Endothelial cell of umbilical vein (primary cell): Measurements from ENCODE around the gene C3orf85. TPM values are rescaled to one million over a fixed set of nuclear protein-coding genes. Genes with fewer than 3 reads are reported as not detected.

Experiments used
- BruUV-seq: library from RNA; stranded (reverse); fragments of 400-500 nt; replicated peaks from 2 replicates; lab custom pipeline; 2021; lab: Mats Ljungman, UMichigan
- CTCF ChIA-PET: fragments of 300-600, 350-600 bp; sonication (Branson Sonifier 250); formaldehyde crosslinking; loops from one replicate; lab custom pipeline; 2021; ENCODE audit warnings: antibody characterized with exemption, inconsistent platforms; lab: Charles Lee
- POLR2A ChIA-PET: fragments of 300-600, 350-600 bp; sonication (Branson Sonifier 250); formaldehyde crosslinking; loops from one replicate; lab custom pipeline; 2021; ENCODE audit warnings: antibody characterized with exemption, inconsistent platforms; lab: Charles Lee
- DNase-seq: peaks from one replicate; pipeline ENCODE4 v3.0.0-alpha.2; 2011; ENCODE audit warnings: low read depth, low spot score
- FAIRE-seq: peaks from 2 replicates; lab custom pipeline; 2011; peaks lifted over from hg19 to GRCh38; lab: Jason Lieb, UNC
- H2AFZ ChIP-seq: 2 replicates; pipeline ENCODE4 v1.6.0; 2012; ENCODE audit warnings: low read depth, low read length, control low read depth, inconsistent platforms
- H3K27ac ChIP-seq: 2 replicates; pipeline ENCODE4 v1.5.1; 2011; ENCODE audit warnings: low read depth, mild to moderate bottlenecking, control low read depth, low read length, moderate library complexity; ENCODE audit not compliant: insufficient read depth
- H3K27me3 ChIP-seq, 2 experiments: 2 replicates each; pipeline versions ENCODE4 v1.6.0 to v1.6.1; 2011; ENCODE audit warnings: low read length in 2 of 2, mixed read lengths in 1 of 2; ENCODE audit not compliant: control insufficient read depth in 2 of 2, insufficient read depth in 2 of 2
- H3K36me3 ChIP-seq, 2 experiments: 2 replicates in 1 of 2; 3 replicates in 1 of 2; pipeline ENCODE4 v1.5.1; 2011; ENCODE audit warnings: low read length in 2 of 2, mild to moderate bottlenecking in 1 of 2, moderate library complexity in 1 of 2; ENCODE audit not compliant: control insufficient read depth in 2 of 2, insufficient read depth in 2 of 2; ENCODE audit errors: extremely low read depth in 1 of 2
- H3K4me1 ChIP-seq: 3 replicates; pipeline ENCODE4 v1.5.1; 2011; ENCODE audit warnings: mild to moderate bottlenecking, low read length; ENCODE audit not compliant: control insufficient read depth, insufficient read depth; ENCODE audit errors: extremely low read depth
- H3K4me2 ChIP-seq: 2 replicates; pipeline ENCODE4 v1.6.1; 2011; ENCODE audit warnings: low read length, control low read depth, mixed read lengths; ENCODE audit not compliant: insufficient read depth
- H3K4me3 ChIP-seq, 3 experiments: fragments of 200-600 bp in 1 of 3; sonication (generic), shearing (Covaris generic) in 1 of 3; replicated peaks in 1 of 3; 2 replicates each; pipeline ENCODE4 v1.5.1; 2011 to 2016; ENCODE audit warnings: control low read depth in 3 of 3, low read length in 3 of 3, mild to moderate bottlenecking in 2 of 3, inconsistent platforms in 1 of 3, low read depth in 1 of 3, moderate library complexity in 1 of 3; ENCODE audit not compliant: insufficient read depth in 1 of 3
- H3K79me2 ChIP-seq: 2 replicates; pipeline ENCODE4 v1.6.0; 2012; ENCODE audit warnings: low read length, inconsistent platforms; ENCODE audit not compliant: control insufficient read depth, insufficient read depth
- H3K9ac ChIP-seq: replicated peaks from 2 replicates; pipeline ENCODE3; 2011; ENCODE audit warnings: low read length, control low read depth; ENCODE audit not compliant: insufficient read depth; ENCODE audit errors: extremely low read depth
- H3K9me1 ChIP-seq: replicated peaks from 3 replicates; pipeline ENCODE4 v1.6.0; 2011; ENCODE audit warnings: mild to moderate bottlenecking, low read length; ENCODE audit not compliant: control insufficient read depth, insufficient read depth; ENCODE audit errors: extremely low read depth
- H3K9me3 ChIP-seq: replicated peaks from 2 replicates; pipeline ENCODE4 v1.5.1; 2012; ENCODE audit warnings: low read length, inconsistent platforms; ENCODE audit not compliant: control insufficient read depth, insufficient read depth
- H4K20me1 ChIP-seq: replicated peaks from 2 replicates; pipeline ENCODE3; 2011; ENCODE audit warnings: mild to moderate bottlenecking, low read length; ENCODE audit not compliant: control insufficient read depth, insufficient read depth; ENCODE audit errors: extremely low read depth
- CTCF ChIP-seq, 2 donors: IDR thresholded peaks; 1 replicate in 1 of 2; 2 replicates in 1 of 2; pipeline ENCODE4 v1.5.1; 2011; ENCODE audit warnings: low read length in 2 of 2, mild to moderate bottlenecking in 2 of 2, moderate library complexity in 2 of 2, control low read depth in 1 of 2, inconsistent platforms in 1 of 2, low read depth in 1 of 2; ENCODE audit not compliant: insufficient read depth in 1 of 2; ENCODE audit errors: extremely low read depth in 1 of 2
- EZH2 ChIP-seq: IDR thresholded peaks from 2 replicates; pipeline ENCODE4 v1.6.1; 2012; ENCODE audit warnings: borderline replicate concordance, low read depth, mild to moderate bottlenecking, moderate library complexity, low read length, inconsistent platforms; ENCODE audit not compliant: severe bottlenecking
- FOS ChIP-seq: IDR thresholded peaks from 2 replicates; pipeline ENCODE4 v1.6.1; 2011; ENCODE audit warnings: mild to moderate bottlenecking, low read length, moderate library complexity, borderline replicate concordance; ENCODE audit not compliant: insufficient read depth
- GATA2 ChIP-seq: IDR thresholded peaks from 2 replicates; pipeline ENCODE4 v1.7.0; 2011; ENCODE audit warnings: low read depth, mild to moderate bottlenecking, moderate library complexity, mixed read lengths, low read length; ENCODE audit not compliant: insufficient read length, insufficient read depth
- JUN ChIP-seq: IDR thresholded peaks from 2 replicates; pipeline ENCODE4 v1.6.1; 2011; ENCODE audit warnings: borderline replicate concordance, low read depth; ENCODE audit not compliant: insufficient read length, insufficient read depth
- MAX ChIP-seq: IDR thresholded peaks from 2 replicates; pipeline ENCODE4 v1.6.1; 2011; ENCODE audit not compliant: insufficient read depth, insufficient read length
- MYC ChIP-seq: IDR thresholded peaks from one replicate; pipeline ENCODE4 v1.6.1; 2011; ENCODE audit warnings: mild to moderate bottlenecking, low read depth, low read length
- POLR2A ChIP-seq: IDR thresholded peaks from 2 replicates; pipeline ENCODE4 v1.6.1; 2012; ENCODE audit warnings: low read depth, mild to moderate bottlenecking, control low read depth, low read length
- POLR2AphosphoS5 ChIP-seq: IDR thresholded peaks from 2 replicates; pipeline ENCODE4 v1.6.1; 2012; ENCODE audit warnings: low read depth, mild to moderate bottlenecking, control low read depth, low read length, moderate library complexity; ENCODE audit not compliant: insufficient read depth
- dilution Hi-C: fragments of 300-500 bp; cut with MboI; formaldehyde crosslinking; loops from one replicate; pipeline ENCODE4 v1.15.0; 2019; ENCODE audit warnings: low sequenced_read_pairs; ENCODE audit not compliant: extremely low pct_ligation_motif_present
- intact Hi-C: fragments of 100-400 bp; cut with micrococcal nuclease; formaldehyde crosslinking; loops from one replicate; pipeline ENCODE4 v1.10.0; 2022
- polyA plus RNA-seq, 4 experiments: library from polyadenylated mRNA; depleted of rRNA in 3 of 4; stranded (reverse) in 3 of 4; unstranded in 1 of 4; fragments of >200 nt; gene quantifications; 2 replicates each; pipeline versions ENCODE4 v1.2.1 to v1.2.3, GENCODE V29; 2011 to 2012; ENCODE audit warnings: missing spikeins in 1 of 4
- total RNA-seq: library from RNA; stranded (reverse); gene quantifications from 2 replicates; pipeline ENCODE4 v1.2.3, GENCODE V29; 2021

Gene C3orf85
- total and polyA plus RNA-seq, 2 donors (not counting 3 experiments of a cell fraction or from before 2014, with no cell fraction given), result not detected

- POLR2A ChIA-PET, result no interaction called here
- H3K4me2 ChIP-seq, result no peak overlapping the region
- intact Hi-C loops, result no loop called here
- H3K4me3 ChIP-seq, result no peak overlapping the region
- H3K27ac ChIP-seq, result no peak overlapping the region
- TF ChIP-seq MYC (no peak), CTCF (IDR thresholded peaks at IDR 0.05; ENCODE audit: extremely low read depth in 1 of 2, insufficient read depth in 1 of 2, low read depth in 1 of 2, low read length in 2 of 2) (no peak), FOS (no peak), MAX (no peak), POLR2A (no peak), JUN (no peak), GATA2 (no peak), POLR2AphosphoS5 (no peak), EZH2 (no peak)
- no peaks in the 10 kb centered on the region for H3K9me1 ChIP-seq
- no peaks in the 10 kb centered on the region for H3K36me3 ChIP-seq
- H3K9ac ChIP-seq, result no peak overlapping the region
- no peak overlapping the region for H2AFZ ChIP-seq
- no peaks in the 10 kb centered on the region for H4K20me1 ChIP-seq
- CTCF ChIA-PET, result no interaction called here
- H3K9me3 ChIP-seq, result no peaks in the 10 kb centered on the region
- H3K4me1 ChIP-seq, result no peaks in the 10 kb centered on the region
- no peaks in the 10 kb centered on the region for H3K27me3 ChIP-seq
- BruUV-seq, result no TSS peak
- no peak for FAIRE-seq
- no peaks in the 10 kb centered on the region for H3K79me2 ChIP-seq
- dilution Hi-C loops, result no loop called here
- no peak for DNase-seq
Observed at GRCh38 chr3:109122690-109123089, 13.8 kb upstream of the C3orf85 start.
